Uterus (tissue), 2 donors: ENCODE results near the gene CCDC60.

ENCODE experiments used
- POLR2A ChIP-seq, 2 donors: fragments of 450-650 bp; IDR thresholded peaks; one replicate each; pipeline ENCODE4 v1.6.1; 2016; ENCODE audit warnings: antibody characterized with exemption in 2 of 2, mild to moderate bottlenecking in 1 of 2, moderate library complexity in 1 of 2
- TF ChIP-seq, protein P1 (sequence below), 4 experiments: fragments of 200-600 bp in 2 of 4; fragments of 450-650 bp in 2 of 4; sonication (generic) in 2 of 4; IDR thresholded peaks; one replicate each; pipeline ENCODE4 v1.5.1; 2016 to 2019; ENCODE audit warnings: antibody characterized with exemption in 4 of 4, mild to moderate bottlenecking in 2 of 4, moderate library complexity in 1 of 4

GRCh38 chr12:119374635-119375034 lies 40.1 kb downstream of the CCDC60 start:
- TF ChIP-seq, protein P1, sequence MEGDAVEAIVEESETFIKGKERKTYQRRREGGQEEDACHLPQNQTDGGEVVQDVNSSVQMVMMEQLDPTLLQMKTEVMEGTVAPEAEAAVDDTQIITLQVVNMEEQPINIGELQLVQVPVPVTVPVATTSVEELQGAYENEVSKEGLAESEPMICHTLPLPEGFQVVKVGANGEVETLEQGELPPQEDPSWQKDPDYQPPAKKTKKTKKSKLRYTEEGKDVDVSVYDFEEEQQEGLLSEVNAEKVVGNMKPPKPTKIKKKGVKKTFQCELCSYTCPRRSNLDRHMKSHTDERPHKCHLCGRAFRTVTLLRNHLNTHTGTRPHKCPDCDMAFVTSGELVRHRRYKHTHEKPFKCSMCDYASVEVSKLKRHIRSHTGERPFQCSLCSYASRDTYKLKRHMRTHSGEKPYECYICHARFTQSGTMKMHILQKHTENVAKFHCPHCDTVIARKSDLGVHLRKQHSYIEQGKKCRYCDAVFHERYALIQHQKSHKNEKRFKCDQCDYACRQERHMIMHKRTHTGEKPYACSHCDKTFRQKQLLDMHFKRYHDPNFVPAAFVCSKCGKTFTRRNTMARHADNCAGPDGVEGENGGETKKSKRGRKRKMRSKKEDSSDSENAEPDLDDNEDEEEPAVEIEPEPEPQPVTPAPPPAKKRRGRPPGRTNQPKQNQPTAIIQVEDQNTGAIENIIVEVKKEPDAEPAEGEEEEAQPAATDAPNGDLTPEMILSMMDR (IDR thresholded peaks at IDR 0.05) = no peak
- TF ChIP-seq POLR2A (IDR thresholded peaks at IDR 0.05) = no peak
